Upper lobe of left lung (tissue), 4 donors: ENCODE results near the gene DCST2.

Source experiments
- POLR2A ChIP-seq, 4 donors: fragments of 450-650 bp; IDR thresholded peaks; one replicate each; pipeline ENCODE4 v1.5.1; 2016 to 2017; ENCODE audit warnings: antibody characterized with exemption in 4 of 4, mild to moderate bottlenecking in 2 of 4
- TF ChIP-seq, protein P1 (sequence below), 6 experiments: fragments of 450-650 bp in 4 of 6; fragments of 200-600 bp in 2 of 6; sonication (generic) in 2 of 6; IDR thresholded peaks; one replicate each; pipeline ENCODE4 v1.5.1; 2016 to 2019; ENCODE audit warnings: antibody characterized with exemption in 6 of 6

DNA sequence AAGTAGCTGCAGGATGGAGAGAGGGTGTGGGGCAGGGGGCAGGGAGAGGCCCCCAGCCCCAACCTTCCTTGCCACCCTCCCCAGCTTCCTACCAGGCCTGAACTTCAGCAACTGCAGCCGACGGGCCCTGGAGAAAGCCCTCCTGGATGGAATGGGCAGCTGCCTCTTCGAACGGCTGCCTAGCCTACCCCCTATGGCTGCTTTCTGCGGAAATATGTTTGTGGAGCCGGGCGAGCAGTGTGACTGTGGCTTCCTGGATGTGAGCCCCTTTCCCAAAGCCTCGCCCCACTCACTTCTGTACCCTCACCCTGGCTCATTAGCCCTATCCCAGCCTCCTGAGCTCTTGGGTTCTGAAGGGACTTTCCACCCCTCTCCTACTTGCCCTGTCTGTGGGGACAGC, 23.5 kb upstream of the DCST2 start:
- TF ChIP-seq, protein P1, sequence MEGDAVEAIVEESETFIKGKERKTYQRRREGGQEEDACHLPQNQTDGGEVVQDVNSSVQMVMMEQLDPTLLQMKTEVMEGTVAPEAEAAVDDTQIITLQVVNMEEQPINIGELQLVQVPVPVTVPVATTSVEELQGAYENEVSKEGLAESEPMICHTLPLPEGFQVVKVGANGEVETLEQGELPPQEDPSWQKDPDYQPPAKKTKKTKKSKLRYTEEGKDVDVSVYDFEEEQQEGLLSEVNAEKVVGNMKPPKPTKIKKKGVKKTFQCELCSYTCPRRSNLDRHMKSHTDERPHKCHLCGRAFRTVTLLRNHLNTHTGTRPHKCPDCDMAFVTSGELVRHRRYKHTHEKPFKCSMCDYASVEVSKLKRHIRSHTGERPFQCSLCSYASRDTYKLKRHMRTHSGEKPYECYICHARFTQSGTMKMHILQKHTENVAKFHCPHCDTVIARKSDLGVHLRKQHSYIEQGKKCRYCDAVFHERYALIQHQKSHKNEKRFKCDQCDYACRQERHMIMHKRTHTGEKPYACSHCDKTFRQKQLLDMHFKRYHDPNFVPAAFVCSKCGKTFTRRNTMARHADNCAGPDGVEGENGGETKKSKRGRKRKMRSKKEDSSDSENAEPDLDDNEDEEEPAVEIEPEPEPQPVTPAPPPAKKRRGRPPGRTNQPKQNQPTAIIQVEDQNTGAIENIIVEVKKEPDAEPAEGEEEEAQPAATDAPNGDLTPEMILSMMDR (IDR thresholded peaks at IDR 0.05), result no peak
- TF ChIP-seq POLR2A (IDR thresholded peaks at IDR 0.05), result no peak
